NOMO-1 treated with dmso at 0.1 percent for 144 hours (cell line): Measurements from ENCODE around the gene MAP1LC3B2.

Experiments
- DNase-seq: peaks from one replicate; lab custom pipeline; 2025; ENCODE audit not compliant: unreplicated experiment; lab: John Stamatoyannopoulos, UW

The MAP1LC3B2 gene

GRCh38 chr12:116610971-116611541 lies 51.9 kb downstream of the MAP1LC3B2 start:
- no peak for DNase-seq

DNA sequence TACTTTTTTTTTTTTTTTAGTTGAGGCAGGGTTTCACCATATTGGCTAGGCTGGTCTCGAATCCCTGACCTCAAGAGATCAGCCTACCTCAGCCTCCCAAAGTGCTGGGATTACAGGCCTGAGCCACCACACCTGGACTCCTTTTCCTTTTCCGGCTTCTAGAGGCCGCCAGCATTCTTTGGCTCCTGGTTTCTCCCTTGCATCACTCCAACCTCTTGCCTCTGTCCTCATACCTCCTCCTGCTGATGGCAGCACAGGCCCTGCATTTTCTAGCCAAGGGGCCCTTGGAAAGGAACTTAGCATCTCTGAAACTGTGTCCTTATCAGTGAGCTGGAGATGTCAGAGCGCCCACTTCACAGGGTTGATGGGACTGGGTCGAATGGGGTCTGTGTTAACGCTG lies 53.3 kb downstream of the MAP1LC3B2 start:
- DNase-seq: no peak

- no peak for DNase-seq
Measured at GRCh38 chr12:116613256-116613655, 54.1 kb downstream of the MAP1LC3B2 start.

DNA sequence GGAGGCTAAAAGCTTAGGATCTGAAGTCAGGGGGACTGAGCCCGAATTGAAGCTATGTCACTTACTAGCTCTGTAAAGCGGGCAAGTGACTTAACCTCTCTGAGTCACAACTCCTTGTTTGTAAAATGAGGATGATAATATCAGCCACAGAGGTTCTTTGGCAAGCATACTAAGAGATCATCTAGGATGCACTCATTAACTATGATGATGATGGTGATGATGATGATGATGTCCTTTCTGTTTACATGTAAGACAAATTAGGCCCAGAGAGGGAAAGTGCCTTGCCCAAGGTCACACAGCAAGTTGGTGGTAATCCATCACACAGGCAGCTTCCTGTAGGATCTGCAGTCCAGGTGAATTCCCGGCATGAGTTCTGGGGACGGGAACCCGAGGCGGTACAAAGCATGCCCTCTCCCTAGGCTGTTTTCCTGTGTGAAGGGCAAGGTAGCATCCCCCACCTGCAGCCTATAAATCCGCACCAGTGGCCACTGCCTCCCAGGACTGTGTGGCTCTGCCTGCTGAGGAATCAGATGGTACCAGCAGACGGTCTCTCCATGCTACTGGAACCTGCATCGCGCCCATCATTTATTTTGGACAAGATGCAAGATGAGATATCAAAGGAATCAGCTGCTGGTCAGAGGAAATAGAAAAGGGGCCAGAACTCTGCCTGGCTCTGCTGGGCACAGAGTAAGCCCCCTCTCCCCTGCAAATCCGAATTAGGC lies 55.2 kb downstream of the MAP1LC3B2 start:
- no peak for DNase-seq

- no peak for DNase-seq
Measured at GRCh38 chr12:116615141-116615861, 56.1 kb downstream of the MAP1LC3B2 start.

DNA sequence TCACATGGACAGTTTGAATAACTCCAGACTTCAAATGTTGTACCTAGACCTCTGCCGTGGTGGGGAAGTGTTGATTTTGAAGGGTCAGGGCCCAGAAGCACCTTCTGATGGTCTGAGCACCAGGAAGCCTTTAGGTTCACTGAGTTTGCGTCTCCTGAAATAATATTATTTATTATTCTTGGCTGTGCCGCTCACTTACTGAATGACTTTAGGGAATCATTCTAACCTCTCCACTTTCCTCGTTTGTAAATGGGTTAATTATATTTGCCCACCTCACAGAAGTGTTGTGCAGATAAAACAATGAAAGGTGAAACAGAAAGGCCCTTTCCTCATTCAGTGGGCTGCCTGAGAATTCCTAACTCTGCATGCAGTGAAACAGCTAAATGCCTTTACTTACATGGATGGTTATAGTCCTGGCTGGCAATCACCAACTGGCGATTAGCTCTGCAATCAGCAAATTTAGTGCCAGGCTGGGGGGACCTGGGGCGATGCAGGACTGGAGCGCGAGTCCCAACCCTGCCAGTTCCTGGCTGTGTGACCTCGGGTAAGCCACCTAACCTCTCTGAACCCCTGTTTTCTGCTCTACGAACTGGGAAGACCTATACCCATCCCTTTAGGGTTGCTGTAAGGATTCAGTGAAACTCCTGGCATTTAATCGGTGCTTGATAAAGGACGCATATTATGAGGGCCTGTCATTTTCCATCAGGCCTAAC lies 57.5 kb downstream of the MAP1LC3B2 start:
- DNase-seq: no peak

GRCh38 chr12:116619246-116619645 lies 60.1 kb downstream of the MAP1LC3B2 start:
- no peak for DNase-seq

- DNase-seq: no peak
Measured at GRCh38 chr12:116620124-116620491, 60.9 kb downstream of the MAP1LC3B2 start.

DNA sequence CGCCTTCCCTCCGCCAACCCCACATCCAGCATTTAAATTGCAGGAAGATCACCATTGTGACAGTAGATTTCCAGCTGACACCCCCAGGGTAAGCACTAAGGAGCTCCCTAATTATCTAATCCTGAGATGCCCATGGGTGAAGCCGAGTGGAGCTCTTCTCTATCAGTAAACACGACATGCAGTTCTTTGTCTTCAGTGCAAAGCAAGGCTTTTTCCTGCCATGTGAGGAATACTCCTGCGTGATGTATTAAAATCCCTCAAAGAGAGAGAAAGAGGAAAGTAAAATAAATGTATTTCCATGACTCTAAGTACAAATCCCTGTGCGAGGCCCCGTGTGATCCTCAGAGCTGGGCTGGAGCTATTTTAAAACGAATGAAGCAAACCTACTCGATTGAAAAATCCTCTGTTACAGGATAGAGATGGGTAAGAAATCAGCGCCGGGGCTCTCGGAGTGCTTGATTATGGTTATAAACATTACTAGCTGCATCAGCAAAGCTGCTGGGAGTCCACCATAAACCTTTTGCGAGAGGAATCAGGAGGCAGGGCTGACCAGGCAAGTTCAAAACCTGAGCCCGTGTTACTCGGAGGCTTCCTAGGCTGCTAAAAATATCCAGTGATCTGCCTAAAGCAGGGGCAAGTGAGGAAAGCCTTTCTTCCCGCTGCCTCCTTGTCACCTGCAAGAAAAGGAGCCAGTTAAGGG lies 61.5 kb downstream of the MAP1LC3B2 start:
- DNase-seq: no peak

DNA sequence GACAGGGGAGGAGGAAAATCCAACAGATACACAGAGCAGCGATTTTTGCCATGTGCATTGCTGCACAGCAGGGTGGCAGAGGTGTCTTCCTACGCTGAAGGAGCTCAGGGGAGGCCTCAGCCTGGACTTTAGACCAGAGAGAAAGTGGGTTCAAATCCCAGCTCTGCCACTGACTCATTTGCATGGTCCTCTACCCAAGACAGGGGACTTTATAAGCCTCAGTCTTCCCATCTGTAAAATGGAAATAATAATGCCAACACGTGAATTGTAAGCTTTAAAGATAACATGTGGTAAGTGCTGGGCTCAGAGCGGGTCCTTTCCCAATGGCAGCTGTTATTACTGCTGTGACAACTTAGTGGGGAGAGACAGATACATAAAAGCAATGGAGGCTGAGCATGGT lies 62.0 kb downstream of the MAP1LC3B2 start:
- DNase-seq: no peak

- no peak for DNase-seq
Measured at GRCh38 chr12:116624516-116624915, 65.3 kb downstream of the MAP1LC3B2 start.

DNA sequence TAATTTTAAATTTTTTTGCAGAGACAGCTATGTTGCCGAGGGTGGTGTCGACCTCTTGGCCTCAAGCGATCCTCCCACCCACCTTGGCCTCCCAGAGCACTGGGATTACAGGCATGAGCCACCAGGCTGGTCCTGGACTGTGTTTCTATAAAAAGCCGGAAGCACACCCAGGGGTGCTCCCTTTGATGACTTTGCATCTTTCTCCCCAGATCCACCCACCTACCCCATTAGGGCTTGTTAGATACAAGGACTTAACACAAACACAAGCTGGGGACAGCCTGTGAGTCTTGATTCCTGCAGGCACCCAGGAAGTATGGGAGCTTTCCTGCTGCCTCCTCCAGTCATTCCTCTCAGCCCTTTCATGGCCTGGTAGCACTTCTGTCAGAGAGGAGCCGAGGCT lies 67.0 kb downstream of the MAP1LC3B2 start:
- DNase-seq: no peak
